HL-60 (cell line): ENCODE results near the gene GM2A.

Experiments
- CTCF ChIP-seq: IDR thresholded peaks from one replicate; pipeline ENCODE4 v1.5.1; 2011; ENCODE audit warnings: low read length, control low read depth, inconsistent platforms; ENCODE audit not compliant: insufficient read depth
- POLR2AphosphoS5 ChIP-seq: IDR thresholded peaks from 2 replicates; pipeline ENCODE4 v1.6.1; 2012; ENCODE audit warnings: low read depth
- REST ChIP-seq: IDR thresholded peaks from 2 replicates; pipeline ENCODE4 v1.6.1; 2012; ENCODE audit warnings: low read depth; ENCODE audit not compliant: insufficient replicate concordance
- SPI1 ChIP-seq: IDR thresholded peaks from 2 replicates; pipeline ENCODE4 v1.6.1; 2012; ENCODE audit warnings: low read depth, mild to moderate bottlenecking, borderline replicate concordance

- TF ChIP-seq SPI1: peak; percentile 25; the same call in 1 of the 2 replicates
- TF ChIP-seq POLR2AphosphoS5: peak; percentile 8; the same call in 1 of the 2 replicates
- no peak for TF ChIP-seq CTCF
- TF ChIP-seq REST: no peak
These were observed 38.1 kb upstream of the GM2A start for GRCh38 chr5:151214614-151215545.
